HG02623 (cell line): ENCODE measurements around the gene CCL4L2.
"Not testable (repeated sequence)": the region's sequence is repeated elsewhere in the genome, so short reads cannot be mapped to it uniquely, and the experiment has no call there.

ENCODE experiments used
- ATAC-seq: cut with Tn5 transposase; IDR thresholded peaks from one replicate; pipeline ENCODE4 v1.9.1; 2021; ENCODE audit warnings: moderate library complexity; ENCODE audit not compliant: unreplicated experiment

Gene CCL4L2

GRCh38 chr17:36210439-36211211 is at the start of gene CCL4L2:
Gene CCL4L2, plus strand, starts transcription at chr17:36211063.
- peak; percentile 68 for ATAC-seq

DNA sequence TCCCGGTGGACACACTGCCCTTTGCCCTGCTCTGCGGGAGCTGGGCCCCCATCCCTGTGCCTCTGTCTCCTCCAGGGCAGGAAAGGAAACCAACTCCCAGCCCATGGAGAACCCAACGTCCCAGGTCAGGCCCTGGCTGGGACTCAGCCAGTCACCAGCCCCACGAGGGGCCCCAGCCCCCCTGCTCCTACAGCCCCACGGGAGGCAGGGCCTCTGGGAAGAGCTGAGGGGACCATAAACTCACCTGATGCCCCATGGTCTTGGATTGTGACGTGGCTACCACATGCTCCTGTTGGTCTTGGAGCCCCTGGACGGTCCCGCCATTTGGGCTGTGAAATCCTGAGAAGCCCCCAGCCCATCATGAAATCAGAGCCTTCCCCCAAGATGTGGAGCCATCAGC is 42.0 kb upstream of the CCL4L2 start:
- not testable (repeated sequence) for ATAC-seq

GRCh38 chr17:36176536-36176935 is 34.3 kb upstream of the CCL4L2 start, which contains the start of gene TBC1D3B:
Gene TBC1D3B, minus strand, starts transcription at chr17:36176636. Its CDS starts 1,586 bp downstream, at chr17:36175050.
- not testable (repeated sequence) for ATAC-seq

DNA sequence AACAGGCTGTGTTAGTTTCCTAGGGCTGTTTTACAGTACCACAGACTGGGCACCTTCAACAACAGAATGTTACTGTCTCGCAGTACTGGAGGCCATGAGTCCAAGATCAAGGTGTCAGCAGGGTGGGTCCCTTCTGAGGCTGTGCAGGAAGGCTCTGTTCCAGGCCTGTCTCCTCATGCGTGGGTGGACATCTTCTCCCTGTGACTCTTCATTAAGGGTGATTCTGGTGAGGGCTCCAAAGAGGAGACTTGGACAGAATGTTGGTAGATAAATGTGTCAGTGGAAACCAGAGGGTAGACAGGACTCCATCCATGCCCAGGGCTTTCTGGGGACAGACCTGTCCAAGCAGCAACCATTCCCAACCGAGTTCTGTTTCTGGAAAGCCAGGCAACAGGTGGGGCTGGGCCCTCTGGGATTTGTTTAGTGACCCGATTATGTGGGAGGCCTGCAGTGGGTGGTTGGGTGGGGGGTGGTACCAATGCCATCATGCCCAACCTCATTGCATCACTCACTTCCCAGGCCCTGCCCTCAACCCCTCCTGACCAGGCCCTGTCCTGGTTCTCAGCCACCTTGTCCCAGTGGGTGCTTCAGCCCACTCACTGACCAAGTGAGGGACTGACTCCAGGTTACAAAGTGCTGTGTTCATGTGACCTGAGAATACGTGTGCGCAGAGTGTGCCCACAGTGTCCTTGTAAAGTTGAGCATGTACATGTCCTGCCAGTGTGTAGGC is 29.3 kb upstream of the CCL4L2 start:
- ATAC-seq, result not testable (repeated sequence)

- ATAC-seq, result peak; percentile 1
These were observed 28.5 kb upstream of the CCL4L2 start for GRCh38 chr17:36182176-36183000.

DNA sequence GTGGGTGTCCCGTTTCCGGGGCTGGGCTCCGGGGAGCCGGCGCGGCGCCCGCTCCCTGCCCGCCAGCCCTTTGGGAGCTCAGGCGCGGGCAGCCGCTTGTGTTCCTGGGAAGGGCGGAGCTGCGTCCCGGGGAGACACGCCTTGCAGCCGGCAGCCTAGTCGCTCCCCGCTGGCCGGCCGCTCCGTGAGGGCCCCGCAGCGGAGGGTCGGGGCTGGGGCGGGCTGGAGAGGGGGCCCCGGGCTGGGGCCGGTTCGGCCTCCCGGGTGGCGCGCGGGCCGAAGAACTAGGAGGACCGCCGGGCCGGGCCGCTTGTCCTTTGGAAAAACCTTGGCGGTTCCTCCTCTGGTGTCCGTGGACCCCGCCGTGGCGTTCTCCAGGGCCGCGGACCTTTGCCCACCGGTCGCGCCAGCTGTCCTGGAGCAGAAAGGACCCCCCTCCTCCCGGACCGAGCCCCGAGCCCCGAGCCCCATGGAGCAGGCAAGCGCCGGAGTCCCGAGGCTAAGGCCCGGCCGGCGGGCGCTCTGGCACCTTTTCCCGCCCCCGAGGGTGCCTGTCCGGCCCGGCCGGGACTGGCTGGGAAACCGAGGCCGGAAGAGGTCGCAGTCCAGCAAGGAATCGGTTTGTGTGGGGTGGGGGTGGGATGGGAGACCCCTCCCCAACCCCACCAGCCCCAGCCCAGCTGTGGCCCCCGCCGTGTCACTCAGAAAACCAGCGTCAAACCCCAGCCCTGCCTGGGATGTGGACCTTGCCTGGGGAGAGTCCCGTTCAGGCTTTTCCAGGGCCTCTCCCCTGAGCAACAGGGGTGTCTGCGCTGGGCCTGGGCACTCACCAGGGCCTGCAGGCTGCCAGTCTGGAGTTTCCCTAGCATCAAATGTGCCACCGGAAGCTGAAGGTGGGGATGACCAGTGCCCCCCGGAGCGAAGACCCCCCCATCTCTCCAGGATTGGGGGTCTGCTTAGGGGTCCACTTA is 27.6 kb upstream of the CCL4L2 start:
- ATAC-seq, result peak; percentile 38

- no peak for ATAC-seq
These were observed 26.7 kb upstream of the CCL4L2 start for GRCh38 chr17:36184023-36184765.

- no peak for ATAC-seq
These were observed 25.4 kb upstream of the CCL4L2 start for GRCh38 chr17:36185416-36185815.

GRCh38 chr17:36186810-36187763 is 23.8 kb upstream of the CCL4L2 start:
- ATAC-seq, result not testable (repeated sequence)

DNA sequence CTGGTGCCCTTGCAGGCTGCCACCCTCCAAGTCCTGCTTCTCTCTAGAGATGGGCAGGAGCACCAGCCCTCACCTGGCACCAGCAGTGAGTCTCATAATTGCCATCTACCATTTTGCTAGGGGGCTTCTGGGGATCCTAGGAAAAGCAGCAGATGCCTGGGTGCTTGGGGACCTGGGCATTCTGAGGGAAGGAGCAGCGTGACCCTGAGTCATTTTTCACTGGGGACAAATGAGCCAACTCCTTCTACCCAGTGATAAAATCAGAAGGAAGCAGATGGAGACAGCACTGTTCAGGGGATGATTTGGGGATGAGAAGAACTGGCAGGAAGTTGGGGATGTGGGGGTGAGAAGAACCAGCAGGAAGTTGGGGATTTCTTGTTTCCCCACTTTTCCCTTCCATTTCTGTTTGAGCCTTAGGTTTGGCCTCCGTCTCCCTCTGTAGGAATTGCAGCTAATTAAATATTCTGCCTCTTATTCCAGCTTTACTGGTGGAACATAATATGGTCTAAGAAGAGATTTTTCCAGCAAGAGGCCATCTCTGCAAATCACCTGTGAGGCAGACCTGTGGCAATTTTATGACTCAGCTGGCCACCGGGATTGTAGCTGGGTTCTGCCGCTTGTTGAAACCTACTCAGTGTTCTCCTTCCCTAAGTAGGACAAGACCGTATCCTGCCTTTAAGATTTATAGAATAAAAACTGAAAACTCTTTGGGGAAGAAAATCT is 22.8 kb upstream of the CCL4L2 start:
- ATAC-seq, result not testable (repeated sequence)

GRCh38 chr17:36188891-36189306 is 22.0 kb upstream of the CCL4L2 start:
- ATAC-seq, result peak; percentile 49

GRCh38 chr17:36189993-36190392 is 20.9 kb upstream of the CCL4L2 start:
- ATAC-seq, result not testable (repeated sequence)

DNA sequence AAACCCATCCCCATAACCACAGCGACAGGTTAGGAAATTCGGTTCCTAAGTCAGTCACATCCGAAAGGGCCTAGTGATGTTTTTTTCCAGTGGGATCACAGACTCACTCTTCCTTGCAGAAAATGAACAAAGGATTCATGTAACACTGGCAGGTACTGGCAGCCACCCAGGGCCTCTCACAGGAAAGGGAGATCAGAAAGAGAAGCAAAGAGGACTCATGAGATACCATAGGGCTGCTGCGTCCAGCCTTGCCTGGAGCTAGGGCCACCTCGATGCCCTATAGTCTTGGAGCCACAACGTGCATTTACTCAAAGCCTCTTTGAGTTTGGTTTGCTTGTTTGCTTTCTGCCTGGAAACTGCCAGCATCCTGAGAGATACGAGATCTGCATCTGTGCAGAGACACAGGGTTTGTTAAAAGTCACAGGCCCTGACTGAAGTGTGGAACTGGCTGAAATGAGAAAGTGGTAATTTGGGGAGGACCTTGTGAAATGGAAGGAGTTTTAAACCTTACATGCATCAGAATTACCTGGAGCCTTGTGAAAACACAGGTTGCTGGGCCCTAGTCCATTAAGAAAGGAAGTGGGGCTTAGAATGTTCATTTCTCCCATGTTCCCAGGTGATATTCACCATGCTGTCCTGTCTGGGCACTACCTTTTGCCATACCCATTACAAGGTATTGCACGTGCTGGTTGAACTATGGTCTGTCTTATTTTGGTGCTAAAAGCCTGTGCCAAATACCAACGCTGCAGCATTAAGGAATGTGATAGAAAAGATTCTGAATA is 20.1 kb upstream of the CCL4L2 start:
- ATAC-seq, result not testable (repeated sequence)

- no peak for ATAC-seq
These were observed 17.6 kb upstream of the CCL4L2 start for GRCh38 chr17:36193216-36193775.

DNA sequence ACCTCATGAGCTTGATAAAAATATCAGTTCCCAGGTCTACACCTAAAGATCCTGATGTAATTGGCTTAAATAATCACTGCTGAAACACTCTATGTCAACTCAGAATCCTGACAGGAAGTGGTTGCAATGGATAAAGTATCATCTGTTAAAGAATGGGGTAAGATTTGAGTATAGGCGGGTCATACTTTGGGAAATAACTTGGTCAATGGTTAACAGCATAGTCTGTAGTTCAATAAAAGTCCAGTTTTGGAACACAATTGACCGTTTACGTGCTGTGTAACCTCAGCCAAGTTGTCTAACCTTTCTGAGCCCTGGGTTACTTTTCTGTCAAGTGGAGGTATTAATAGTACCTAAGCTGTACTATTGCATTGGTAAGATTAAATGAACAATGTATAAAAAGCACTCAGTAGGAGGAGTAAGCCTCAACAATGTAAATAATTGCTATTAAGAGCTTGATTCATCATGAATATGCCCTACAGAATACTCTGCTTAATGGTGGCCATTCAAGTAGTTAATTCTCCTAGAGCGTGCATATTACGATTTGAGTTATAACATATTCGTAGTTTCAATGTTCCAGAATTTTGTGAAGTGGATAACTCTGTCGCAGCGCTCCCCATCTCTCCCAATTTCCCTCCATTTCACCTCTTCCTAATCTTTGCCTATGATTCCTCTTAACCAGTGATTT is 16.6 kb upstream of the CCL4L2 start:
- ATAC-seq, result not testable (repeated sequence)
